GM15510 (cell line): ENCODE data around the gene THRB.

Experiments used
- POLR2A ChIP-seq: IDR thresholded peaks from 3 replicates; pipeline ENCODE4 v1.6.1; 2011; ENCODE audit warnings: borderline replicate concordance; ENCODE audit not compliant: insufficient read length; ENCODE audit errors: extremely low read depth

Gene THRB

GRCh38 chr3:24167429-24167828 lies 327.2 kb downstream of the THRB start:
- TF ChIP-seq POLR2A, result no peak

DNA sequence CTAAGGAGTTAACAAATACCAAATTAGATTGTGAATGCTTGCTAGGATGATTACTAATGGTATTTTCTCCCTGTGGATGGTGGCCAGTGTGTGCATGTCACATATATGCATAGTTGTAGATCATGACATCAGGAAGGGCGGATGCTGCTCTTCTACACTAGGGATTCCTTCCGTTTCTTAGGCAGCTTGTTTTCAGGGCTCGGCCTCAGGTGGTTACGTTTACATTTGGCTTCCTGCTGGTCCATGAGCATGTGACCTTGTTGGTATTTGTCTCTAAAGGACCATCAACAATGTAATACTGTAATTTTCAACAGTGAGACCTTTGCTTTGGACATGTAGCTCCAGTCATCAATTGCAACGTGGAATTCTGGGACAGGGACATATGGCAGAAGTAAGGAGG lies 328.1 kb downstream of the THRB start:
- no peak for TF ChIP-seq POLR2A

DNA sequence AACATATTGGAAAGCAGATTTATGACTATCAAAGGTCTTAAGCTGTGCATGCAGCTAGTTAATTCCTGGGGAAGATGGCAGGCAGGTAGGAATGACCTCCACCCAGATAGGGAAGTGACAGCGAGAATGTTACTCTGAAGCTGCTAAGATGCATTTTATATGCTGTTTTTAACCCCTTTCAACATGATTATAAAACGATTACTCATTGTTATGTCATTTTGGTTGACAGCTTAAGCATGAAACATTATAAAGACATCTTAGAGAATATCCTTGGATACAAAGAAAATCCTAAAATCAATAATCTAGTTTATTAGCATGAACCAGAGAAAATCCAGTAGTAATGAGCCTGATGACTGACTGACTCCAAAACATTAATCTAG lies 329.1 kb downstream of the THRB start:
- no peak for TF ChIP-seq POLR2A

- no peak for TF ChIP-seq POLR2A
These were observed 329.6 kb downstream of the THRB start for GRCh38 chr3:24164967-24165602.

GRCh38 chr3:24162929-24163328 lies 331.7 kb downstream of the THRB start:
- TF ChIP-seq POLR2A, result no peak

- no peak for TF ChIP-seq POLR2A
These were observed 332.8 kb downstream of the THRB start for GRCh38 chr3:24161841-24162240.

GRCh38 chr3:24160424-24161095 lies 334.1 kb downstream of the THRB start:
- no peak for TF ChIP-seq POLR2A

- no peak for TF ChIP-seq POLR2A
These were observed 335.7 kb downstream of the THRB start for GRCh38 chr3:24158761-24159454.

- TF ChIP-seq POLR2A, result no peak
These were observed 337.5 kb downstream of the THRB start for GRCh38 chr3:24157106-24157505.

DNA sequence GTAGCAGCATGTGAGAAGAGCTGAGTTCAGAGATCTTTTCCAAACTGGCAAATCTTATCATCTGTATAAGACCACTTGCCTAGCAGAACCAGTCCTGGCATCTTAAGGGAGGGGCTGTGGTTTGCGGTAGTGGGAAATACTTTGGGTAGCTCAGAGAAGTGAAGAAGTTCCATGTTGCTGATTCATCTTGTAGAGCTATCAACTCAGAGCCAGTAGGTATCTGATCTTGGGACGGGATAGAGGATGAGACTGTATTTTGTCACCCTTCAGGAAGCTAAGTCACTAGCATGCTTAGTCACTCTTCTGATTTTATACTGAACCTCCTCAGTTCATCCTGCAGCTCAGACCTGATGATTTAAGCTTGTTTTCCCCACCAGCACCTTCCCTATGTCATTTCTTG lies 338.2 kb downstream of the THRB start:
- no peak for TF ChIP-seq POLR2A

GRCh38 chr3:24155276-24155675 lies 339.4 kb downstream of the THRB start:
- TF ChIP-seq POLR2A, result no peak

DNA sequence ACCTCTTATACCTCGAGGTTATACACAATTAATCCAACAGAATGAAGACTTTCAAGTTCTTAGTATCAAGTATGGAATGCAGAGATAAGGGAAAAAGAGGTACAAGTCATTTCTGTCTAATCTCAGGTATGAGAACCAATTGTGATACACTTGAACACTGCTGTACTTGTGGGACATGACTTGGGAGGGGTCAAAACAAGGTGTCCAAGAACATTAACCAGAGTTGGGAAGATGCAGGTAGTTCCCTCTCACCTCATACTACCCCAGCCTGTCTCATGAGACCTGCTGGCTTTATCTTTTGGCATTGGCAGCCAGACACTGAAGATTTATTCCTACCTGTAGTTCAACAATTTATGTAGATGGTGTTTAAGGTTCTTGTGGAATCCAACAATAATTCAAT lies 339.9 kb downstream of the THRB start:
- no peak for TF ChIP-seq POLR2A

- no peak for TF ChIP-seq POLR2A
These were observed 340.5 kb downstream of the THRB start for GRCh38 chr3:24154013-24154695.

DNA sequence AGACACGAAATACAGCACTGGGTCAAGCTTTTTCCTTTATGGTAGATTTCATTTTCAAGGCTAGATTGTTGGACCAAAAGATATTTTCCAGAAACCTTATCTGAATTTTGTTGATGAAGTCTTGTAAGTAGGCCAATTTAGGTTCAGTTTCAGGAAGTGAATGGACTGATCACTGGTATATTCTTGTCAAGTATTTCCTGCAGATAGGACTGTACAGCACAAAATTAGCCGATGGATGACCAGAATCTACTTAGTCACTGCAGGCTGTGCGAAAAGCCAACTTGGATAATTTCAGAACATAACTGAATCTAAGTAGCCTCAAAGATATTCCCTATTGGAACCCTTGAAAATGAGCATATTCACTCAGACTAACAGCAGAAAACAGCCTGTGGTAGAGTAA lies 343.1 kb downstream of the THRB start:
- TF ChIP-seq POLR2A, result no peak

DNA sequence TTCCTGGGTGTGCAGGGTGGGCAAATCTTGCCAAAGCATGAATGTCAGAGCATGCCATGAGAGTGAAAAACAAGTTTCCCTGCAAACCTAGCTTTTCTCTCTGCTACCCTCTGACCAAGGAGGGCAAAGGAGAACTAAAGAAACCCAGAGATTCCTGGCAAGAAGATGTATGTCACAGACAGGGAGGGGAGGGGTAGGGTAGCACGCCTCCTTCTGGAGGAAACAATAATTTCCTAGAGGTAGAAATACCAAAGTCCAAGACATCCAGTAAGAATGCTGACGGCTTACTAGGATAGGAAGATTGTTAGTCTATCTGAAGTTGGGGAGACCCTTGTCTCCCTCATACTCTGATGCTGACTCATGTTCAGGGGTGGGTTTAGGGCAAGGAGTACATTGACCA lies 345.6 kb downstream of the THRB start:
- no peak for TF ChIP-seq POLR2A
